Fibroblast of mammary gland (primary cell): ENCODE results near the gene KIAA1586.
"Not testable (repeated sequence)": the region's sequence is repeated elsewhere in the genome, so short reads cannot be mapped to it uniquely, and the experiment has no call there.

ENCODE experiments used
- DNase-seq: peaks from one replicate; pipeline ENCODE4 v3.0.0-alpha.2; 2010; ENCODE audit warnings: low read depth
- H3K4me3 ChIP-seq: 2 replicates; pipeline ENCODE4 v1.5.1; 2011; ENCODE audit warnings: low read depth, mild to moderate bottlenecking, low read length, moderate library complexity; ENCODE audit not compliant: control insufficient read depth
- CTCF ChIP-seq: conservative IDR thresholded peaks from 2 replicates; pipeline ENCODE4 v1.5.1; 2011; ENCODE audit warnings: low read depth, low read length, inconsistent platforms; ENCODE audit not compliant: control insufficient read depth, insufficient read depth

Gene KIAA1586

GRCh38 chr6:57087916-57088315 is 41.4 kb downstream of the KIAA1586 start:
- no peak overlapping the region for H3K4me3 ChIP-seq
- no peak for TF ChIP-seq CTCF
- DNase-seq: no peak

GRCh38 chr6:57089265-57089664 is 42.8 kb downstream of the KIAA1586 start:
- TF ChIP-seq CTCF: no peak
- H3K4me3 ChIP-seq: peak overlapping the region; percentile 48
- DNase-seq: no peak

GRCh38 chr6:57089687-57090457 is 43.4 kb downstream of the KIAA1586 start, which contains the start of gene ZNF451:
Gene ZNF451, plus strand, starts transcription at chr6:57090188. Its CDS starts 66 bp downstream, at chr6:57090254.
- H3K4me3 ChIP-seq: peak within 1 kb of the TSS; percentile 58
- TF ChIP-seq CTCF: no peak
- DNase-seq: peak; percentile 93

GRCh38 chr6:57090458-57091067 is 44.1 kb downstream of the KIAA1586 start:
- not testable (repeated sequence) for H3K4me3 ChIP-seq

GRCh38 chr6:57091375-57091774 is 44.9 kb downstream of the KIAA1586 start:
- not testable (repeated sequence) for DNase-seq
- H3K4me3 ChIP-seq: peak overlapping the region; percentile 29

More at GRCh38 chr6:57090458-57091067, 44.1 kb downstream of the KIAA1586 start:
- not testable (repeated sequence) for DNase-seq

- TF ChIP-seq CTCF: no peak
- no peak overlapping the region for H3K4me3 ChIP-seq
- DNase-seq: no peak
Measured at GRCh38 chr6:57094689-57095088, 48.2 kb downstream of the KIAA1586 start.

GRCh38 chr6:57097596-57097995 is 51.1 kb downstream of the KIAA1586 start:
- H3K4me3 ChIP-seq: no peak overlapping the region
- TF ChIP-seq CTCF: no peak
- DNase-seq: no peak

- DNase-seq: no peak
Measured at GRCh38 chr6:57102976-57103375, 56.5 kb downstream of the KIAA1586 start.

More at GRCh38 chr6:57102976-57103375, 56.5 kb downstream of the KIAA1586 start:
- H3K4me3 ChIP-seq: no peak overlapping the region
- TF ChIP-seq CTCF: no peak
